GM18526 (cell line): Measurements from ENCODE around the gene KCNA10.

Experiments
- POLR2A ChIP-seq: IDR thresholded peaks from 3 replicates; pipeline ENCODE4 v1.6.1; 2011; ENCODE audit not compliant: insufficient read length; ENCODE audit errors: extremely low read depth

KCNA10 gene

DNA sequence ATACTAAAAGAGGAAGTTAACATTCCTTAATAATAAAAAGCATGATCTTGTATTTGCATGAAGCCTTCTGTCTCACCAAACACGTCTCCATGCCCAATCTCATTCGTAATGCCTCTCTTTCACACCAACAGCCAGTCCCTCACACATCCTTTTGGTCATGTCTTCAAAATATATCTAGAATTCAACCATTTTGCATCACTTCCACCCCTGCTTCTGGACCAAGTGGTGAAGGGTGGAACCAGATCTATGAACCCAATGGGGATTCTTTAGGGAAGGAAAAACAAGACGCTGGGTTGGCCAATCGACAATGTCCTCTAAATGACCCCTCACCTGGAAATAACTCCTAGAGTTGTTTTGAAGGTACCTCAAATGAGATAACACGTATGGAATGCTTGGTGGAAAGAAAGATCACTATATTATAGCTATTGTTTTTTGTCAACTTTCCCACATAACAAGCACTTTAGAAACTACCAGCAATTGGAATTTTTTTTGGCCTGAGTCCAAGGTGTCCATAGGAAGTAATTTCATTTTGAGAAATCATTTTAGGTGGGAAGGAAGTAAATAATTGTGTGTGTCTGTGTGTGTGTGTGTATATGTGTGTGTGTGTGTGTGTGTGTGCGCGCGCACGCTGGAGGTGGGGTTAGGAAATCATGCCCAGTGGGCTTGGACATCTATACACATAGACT, at the start of gene KCNA10:
Gene KCNA10 (minus strand): TSS at position 51 of the 686 bp plus-strand sequence. CDS start 388 bp downstream, outside the sequence.
- no peak for TF ChIP-seq POLR2A

DNA sequence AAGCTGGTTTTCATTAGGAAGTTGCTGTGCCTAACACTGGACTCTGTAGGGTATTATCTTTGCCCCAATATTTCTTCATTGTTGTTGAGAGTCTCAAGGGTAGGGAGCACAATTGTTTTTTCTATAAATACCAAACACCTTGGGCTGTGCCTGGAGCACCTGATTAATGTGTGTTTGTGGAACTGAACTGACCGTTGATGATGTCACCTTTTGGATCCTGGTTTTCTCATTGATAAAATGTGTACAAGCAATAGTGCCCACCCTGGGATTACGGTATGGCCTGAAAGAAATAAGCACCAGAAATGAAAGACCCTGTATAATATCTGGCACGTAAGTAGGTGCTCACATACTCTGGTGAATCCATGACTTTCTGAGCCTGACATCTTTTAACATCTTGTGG, 47.9 kb upstream of the KCNA10 start:
- TF ChIP-seq POLR2A: no peak

DNA sequence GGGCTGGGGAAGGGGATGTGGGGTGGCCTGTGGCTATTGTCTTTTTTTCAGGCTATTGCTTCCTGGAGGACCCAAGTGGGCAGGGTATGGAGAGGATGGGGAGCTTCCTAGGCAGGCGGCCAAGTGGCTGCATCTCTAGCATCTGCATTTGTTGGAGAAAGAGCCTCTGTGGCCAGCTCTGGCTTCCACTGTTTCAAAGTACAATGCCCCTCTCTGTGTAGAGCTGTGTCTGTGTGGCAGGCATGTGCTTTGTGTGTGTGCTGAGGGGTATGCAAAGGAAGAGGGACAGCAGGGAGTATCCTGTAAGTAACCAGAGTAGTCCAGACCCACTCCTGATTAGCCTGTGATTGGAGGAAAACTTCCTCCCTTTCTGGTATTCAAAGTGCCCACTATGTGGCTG, 46.6 kb upstream of the KCNA10 start:
- no peak for TF ChIP-seq POLR2A

DNA sequence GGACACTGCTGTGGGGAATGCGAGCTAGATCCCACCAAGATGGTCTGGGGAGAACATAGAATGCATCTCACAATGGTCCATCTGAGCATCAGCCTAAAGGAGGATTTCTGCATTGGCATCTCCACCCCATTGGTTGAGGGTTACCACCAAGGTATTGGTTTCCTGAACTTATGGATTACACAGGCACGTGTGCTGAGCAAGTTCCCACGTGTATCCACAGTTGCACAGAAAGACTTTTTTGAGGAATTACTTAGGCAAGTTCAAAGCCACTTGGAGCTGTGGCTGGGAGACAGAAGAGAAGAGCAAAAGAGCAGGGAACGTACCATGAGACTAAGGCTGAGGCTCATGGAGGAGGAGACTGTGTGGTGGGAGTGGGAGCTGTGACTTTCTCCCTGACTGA, 44.1 kb upstream of the KCNA10 start:
- no peak for TF ChIP-seq POLR2A

DNA sequence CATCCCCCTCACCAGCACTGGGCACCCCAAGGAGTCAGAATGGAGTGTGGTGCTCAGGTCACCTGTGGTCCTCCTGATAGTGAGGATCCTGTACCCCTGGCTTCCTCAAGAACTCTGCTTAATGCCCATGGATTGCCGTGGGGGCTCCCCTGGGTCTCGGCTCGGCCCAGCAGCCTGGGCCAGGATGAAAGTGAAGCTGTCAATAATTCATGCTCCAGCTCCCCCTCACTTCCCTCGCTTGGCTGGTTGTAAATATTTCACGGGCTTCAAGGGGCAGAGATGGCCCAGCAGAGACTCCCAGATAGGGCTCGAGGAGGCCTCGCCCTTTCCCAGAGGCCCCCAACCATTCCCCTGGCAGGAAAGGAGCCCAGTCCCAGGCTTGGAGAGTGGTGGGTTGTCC, 42.6 kb upstream of the KCNA10 start:
- no peak for TF ChIP-seq POLR2A

DNA sequence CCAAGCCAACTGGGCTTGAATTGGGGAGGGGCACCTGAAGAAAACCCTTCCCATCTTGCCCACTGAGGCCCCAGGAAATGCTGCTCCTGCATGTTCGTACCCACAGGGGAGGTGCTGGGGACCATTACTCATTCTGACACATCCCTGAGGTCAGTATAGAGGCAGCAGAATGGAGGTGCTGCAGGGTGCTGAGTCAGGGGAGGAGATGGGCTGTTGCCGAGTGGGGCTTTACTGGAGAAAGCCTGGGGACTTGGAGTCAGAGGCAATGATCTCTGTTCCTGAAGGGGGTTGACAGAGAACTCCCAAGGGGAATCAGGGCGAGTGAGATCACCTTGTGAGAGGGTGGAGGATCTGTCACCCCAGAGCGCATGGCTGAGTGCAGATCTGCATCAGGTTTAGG, 40.2 kb upstream of the KCNA10 start:
- TF ChIP-seq POLR2A: no peak

DNA sequence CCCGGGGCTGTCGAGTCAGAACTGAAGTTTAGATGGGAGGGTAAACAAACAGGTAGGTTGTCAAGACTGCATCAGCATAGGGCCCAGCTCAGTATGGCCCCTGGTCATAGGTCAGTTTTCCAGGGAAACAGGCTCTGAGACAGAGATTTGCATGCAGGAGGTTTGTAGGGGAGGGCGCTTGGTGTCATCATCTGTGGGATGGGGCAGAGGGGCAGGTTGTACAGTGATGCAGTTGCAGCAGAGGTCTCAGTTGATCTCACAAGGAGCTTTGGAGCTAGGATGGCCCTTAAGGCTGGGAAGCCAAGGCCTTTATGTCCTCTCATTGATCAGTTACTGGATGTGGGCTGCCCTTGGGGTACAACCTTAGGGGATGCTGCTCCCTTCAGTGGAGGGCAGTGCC, 38.5 kb upstream of the KCNA10 start:
- no peak for TF ChIP-seq POLR2A

DNA sequence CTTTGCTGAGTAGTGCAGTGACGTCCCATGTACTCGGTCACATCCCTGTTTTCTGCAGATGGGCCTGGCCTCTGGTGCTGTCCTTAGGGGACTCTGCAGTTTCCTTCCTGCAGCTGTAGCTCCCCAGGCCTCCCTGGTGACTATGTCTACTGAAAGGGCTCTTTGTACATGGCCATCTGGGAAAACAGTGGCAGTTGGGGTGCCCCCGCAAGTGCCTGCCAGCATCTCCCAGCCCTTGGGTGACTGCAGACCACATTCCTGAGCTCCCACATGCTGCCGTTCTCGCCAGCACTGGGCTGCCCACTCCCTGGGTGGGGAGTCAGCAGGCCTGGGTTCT, 37.5 kb upstream of the KCNA10 start:
- TF ChIP-seq POLR2A: no peak

DNA sequence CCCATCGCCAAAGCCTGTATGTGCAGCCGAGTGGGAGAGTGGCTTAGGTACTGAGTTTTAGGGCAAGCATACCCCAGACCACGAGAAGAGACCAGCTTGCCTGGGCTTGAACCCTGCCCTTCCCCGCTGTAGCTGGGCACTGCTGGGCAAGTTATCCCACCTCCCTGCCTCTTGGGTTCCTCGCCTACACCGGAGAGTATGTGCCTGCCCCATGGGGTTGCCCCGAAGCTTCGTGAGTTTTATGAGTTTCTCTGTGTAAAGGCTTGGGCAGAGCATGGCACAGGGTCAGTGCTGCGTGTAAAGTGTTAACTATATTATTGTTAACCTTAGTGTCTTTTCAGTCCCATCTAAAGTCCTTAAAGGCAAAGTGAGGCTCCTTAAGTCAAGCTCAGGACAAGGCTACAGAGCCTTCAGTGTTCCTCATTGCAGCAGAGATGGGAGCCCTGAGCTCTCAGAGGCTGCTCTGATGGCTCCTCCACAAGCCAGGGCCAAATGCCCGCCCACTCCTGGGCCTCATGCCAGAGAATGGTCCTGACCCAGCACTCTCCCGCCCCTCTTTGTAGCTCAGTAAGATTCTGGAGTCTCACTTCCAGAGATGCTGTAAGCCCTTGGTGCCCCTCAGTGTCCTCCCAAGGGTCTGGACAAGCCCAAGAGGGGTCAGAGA, 37.0 kb upstream of the KCNA10 start:
- TF ChIP-seq POLR2A: no peak

DNA sequence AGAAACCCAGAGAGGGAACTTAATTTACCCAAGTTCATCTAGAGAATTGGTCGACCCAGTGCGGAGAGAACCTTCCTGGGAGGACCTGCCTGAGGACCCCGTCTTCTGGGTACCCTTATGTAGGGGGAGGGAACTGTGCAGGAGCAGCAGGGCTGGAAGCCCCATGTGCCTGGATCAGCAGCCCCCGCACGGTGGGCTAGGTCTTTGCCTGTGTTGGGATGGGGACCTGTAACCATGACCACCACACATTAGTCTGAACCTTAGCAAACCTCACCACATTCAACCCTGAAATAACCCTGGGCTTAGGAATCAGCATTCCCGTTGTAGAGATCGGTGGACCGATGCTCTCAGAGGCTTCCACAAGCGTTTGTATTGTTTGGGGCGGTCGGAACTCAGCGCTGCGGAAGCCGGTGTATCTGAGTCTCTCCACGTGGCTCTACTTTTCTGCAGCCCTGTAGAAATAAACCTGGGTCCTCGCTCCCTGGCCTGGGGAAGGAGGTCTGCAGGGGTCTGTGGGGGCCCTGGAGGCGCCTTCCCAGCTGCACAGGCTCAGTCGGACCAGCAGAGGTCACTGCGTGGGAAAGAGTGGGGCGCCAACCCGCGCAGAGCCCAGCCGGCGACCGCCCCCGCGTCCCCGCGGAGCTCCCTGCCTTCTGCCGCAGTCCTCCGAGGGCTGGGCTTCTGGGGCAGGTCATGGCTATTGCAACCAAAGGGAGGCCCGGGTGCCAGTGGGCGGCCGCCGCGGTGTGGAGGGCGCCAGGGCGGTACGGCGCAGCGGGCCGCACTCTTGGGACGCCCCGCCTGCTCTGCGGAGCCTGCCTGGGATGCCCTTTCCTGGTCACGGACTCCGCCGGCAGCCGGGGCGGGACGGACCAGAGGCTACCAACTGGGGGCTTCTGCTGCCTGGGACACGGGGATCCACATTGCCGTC, 36.2 kb upstream of the KCNA10 start:
- no peak for TF ChIP-seq POLR2A

DNA sequence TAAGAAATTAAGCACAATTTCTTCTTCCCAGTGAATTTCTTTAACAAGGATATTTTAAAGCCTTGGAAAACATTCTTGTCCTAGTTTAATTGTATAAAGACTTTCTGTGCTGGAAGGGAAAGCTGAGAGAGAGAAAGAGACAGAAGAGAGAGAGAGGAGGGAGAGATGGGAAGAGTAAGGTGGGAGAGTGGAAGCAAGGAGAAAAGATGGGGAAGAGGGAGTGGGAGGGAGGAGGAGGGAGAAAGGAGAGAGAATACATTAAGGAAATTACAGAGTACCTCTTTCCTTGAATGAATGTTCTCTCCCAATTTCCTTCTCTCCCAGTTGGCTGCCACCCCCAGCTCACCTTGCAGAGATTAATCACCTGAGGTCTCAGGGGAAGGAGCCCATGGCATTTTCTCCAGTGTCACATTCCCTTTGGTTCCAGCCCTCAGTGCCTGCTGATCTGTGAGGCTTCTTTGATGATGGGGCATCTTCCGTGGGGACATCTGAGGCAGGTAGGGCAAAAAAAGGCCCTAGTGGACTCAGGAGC, 32.4 kb upstream of the KCNA10 start:
- no peak for TF ChIP-seq POLR2A

DNA sequence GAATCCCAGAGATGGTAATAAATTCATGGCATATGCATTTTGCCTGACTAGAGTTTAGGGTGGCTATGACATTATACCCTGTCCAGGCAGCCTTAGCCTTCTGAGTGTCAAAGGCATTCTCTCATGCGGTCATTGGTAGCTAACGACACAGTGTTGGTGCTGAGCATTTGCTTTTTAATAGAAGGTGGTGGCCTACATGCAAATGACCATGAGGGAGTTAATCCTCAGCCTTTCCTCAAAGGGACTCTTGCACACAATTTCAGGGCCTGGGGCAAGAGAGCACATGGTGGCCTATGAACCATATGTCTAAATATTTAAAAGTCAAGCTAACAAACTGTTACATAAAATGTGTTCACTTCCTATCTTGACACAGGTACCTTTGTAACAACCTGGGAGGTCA, 30.9 kb upstream of the KCNA10 start:
- TF ChIP-seq POLR2A: no peak

DNA sequence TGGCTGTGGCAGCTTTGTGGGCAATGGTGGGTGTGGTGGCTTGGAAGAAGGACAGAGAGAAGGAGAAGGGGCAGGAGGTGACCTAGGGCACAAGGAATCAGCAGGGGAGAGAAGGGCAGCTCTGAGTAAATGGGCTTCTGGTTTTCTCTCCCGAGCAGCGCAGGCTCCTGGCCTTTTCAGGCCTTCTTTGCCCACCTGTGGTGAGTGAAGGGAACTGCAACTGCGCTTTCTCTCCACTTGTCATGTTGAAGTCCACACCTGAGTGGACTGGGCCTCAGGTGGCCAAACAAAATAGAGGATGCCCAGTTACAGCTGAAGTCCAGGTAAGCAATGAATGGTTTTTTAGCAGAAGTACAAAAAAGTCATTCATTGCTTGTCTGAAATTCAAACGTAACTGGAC, 29.4 kb upstream of the KCNA10 start:
- TF ChIP-seq POLR2A: no peak

DNA sequence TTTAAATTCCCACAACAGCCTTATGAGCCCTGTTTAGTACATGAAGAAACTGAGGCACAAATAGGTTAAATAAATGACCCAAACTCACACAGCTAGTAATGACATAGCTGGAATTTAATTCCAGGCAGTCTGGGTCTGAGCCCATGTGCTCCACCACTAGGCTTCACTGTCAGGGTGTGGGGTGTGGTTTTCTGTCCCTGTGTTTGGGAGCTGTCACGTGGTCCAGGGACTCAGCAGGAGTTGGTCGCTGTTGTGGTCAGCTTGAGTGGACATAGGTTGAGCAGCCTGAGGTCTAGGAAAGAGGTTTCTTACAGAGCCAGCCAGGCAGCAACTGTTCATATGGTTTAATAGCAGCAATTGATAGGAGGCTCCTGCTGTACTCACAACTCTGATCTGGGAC, 28.0 kb upstream of the KCNA10 start:
- no peak for TF ChIP-seq POLR2A

DNA sequence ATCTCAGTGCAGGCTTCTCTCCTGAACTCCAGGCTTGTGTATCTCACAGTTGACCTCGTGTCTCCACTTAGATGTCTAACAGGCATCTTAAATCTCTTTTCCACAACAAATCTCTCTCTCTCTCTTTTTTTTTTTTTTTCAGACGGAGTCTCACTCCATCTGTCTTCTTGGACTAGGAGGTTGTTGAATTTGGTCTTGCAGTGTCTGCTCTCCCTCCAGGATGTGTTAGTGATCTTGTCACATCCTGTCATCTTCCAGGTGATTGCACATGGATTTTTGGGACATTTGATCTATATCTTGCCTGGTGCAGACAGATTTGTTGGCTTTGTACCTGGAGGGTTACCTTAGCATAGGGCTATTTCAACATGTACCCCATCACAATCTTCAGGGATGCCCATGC, 26.5 kb upstream of the KCNA10 start:
- no peak for TF ChIP-seq POLR2A

DNA sequence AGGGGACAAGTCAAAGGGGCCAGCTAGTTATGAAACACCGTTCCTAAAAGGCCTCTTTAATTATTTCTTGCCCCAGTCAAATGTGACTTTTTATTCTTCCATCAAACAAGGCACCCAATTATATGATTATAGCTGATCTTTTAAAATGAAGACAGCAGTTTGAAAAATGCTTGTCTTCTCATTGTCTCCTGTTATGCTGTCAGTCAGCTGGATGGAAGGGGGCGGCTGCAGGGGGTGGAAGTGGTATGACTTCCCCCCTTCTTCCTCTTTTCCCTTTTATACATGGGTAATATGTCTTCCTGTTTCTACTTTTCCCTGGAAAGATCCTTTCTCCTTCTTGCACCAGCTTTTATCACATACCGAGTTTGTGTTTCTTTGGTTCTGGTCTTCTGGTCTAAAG, 25.8 kb upstream of the KCNA10 start:
- no peak for TF ChIP-seq POLR2A
